ENCODE results near the gene UBR1. TPM values are rescaled to one million over a fixed set of nuclear protein-coding genes. Genes with fewer than 3 reads are reported as not detected.
"Not testable (repeated sequence)": the region's sequence is repeated elsewhere in the genome, so short reads cannot be mapped to it uniquely, and the experiment has no call there.

Gene UBR1
- total RNA-seq, 1 donor from 2014 or later: 19.5 TPM

DNA sequence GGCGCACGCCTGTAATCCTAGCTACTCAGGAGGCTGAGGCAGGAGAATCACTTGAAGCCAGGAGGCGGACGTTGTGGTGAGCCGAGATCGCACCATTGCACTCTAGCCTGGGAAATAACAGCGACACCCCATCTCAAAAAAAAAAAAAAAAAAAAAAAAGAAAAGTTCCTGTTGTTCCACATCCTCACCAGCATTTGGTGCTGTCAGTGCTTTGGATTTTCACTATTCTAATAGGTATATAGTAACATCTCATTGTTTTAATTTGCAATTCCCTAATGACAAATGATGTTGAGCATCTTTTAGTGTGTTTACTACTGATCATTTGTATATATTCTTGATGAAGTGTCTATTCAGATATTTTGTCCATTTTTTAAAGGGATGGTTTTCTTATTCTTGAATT lies 24.6 kb downstream of the UBR1 start:
- ATAC-seq (ENCODE audit: poor library complexity): no peak
- intact Hi-C loops (cut with DNase I): no loop called here
- no peak for DNase-seq

- intact Hi-C loops (cut with DNase I): no loop called here
- DNase-seq (no peak), ATAC-seq (ENCODE audit: poor library complexity) (no peak)
Observed at GRCh38 chr15:43071451-43071850, 34.4 kb downstream of the UBR1 start.

GRCh38 chr15:43070893-43071292 lies 34.9 kb downstream of the UBR1 start:
- ATAC-seq (ENCODE audit: poor library complexity) (peak; percentile 45), DNase-seq (no peak)
- intact Hi-C loops (cut with DNase I): no loop called here

DNA sequence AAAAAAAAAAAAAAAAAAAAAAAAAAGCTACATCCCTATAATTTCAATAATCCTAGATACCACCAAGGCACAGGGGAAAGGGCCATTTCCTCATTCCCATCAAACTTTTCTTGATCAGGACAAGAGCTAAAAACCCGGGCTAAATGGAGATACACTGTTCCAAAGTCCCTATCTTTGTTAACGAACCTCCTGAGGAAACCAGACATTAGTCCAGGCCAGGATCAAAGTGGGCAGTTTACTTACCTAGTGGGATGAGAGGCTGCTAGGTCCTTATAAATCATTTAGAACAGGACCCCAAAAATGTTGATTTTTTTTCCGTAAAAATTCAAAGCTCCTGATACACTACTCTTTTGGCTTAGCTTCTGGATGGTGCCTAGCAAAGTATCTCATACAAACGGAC lies 35.6 kb downstream of the UBR1 start:
- intact Hi-C loops (cut with DNase I): no loop called here
- ATAC-seq (ENCODE audit: poor library complexity) (no peak), DNase-seq (no peak)

GRCh38 chr15:43067717-43068461 lies 37.9 kb downstream of the UBR1 start:
- DNase-seq (no peak), ATAC-seq (ENCODE audit: poor library complexity) (no peak)
- intact Hi-C loops (cut with DNase I): no loop called here

GRCh38 chr15:43056696-43057095 lies 49.1 kb downstream of the UBR1 start:
- no peak for ATAC-seq (ENCODE audit: poor library complexity)
- intact Hi-C loops (cut with DNase I): no loop called here
- no peak for DNase-seq

DNA sequence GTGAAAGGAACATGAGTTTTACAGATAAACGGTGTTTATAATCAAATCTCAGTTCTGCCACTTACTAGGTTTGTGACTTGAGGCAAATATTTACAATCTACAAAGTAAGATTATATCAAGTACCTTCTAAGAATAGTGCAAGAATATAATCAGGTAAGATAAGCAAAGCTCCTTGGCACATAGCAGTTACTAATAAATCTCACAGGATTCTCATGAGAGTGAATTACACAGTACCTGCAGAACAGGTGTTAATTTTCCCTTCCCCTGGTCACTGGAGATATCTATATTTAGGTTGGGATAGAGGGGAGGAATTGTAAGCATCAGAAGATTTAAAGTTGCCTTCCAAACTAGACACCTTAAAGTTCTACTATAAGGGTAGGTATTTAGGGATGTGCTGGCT lies 53.0 kb downstream of the UBR1 start:
- ATAC-seq (ENCODE audit: poor library complexity): no peak
- intact Hi-C loops (cut with DNase I): no loop called here
- DNase-seq: no peak

GRCh38 chr15:43048935-43049334 lies 56.9 kb downstream of the UBR1 start:
- intact Hi-C loops (cut with DNase I): no loop called here
- no peak for DNase-seq
- no peak for ATAC-seq (ENCODE audit: poor library complexity)

DNA sequence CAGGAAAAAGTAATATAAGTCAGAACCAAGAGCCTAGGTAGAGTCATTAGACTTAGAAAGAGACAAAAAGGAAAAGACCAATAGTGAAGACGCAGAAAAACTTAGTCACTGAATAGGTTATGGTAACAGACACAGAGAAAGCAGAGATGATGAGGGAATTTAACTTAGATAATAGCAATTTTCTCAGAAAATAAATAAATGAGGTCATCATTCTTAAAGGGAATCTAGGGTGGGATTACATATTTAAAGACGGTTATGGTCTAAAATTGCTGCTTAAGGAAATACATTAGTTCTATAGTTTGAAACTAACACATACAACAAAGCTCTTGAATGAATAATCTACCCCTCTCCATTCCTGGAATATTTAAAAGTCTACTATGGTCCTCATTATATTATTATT lies 59.4 kb downstream of the UBR1 start:
- ATAC-seq (ENCODE audit: poor library complexity) (no peak), DNase-seq (no peak)
- intact Hi-C loops (cut with DNase I): no loop called here

DNA sequence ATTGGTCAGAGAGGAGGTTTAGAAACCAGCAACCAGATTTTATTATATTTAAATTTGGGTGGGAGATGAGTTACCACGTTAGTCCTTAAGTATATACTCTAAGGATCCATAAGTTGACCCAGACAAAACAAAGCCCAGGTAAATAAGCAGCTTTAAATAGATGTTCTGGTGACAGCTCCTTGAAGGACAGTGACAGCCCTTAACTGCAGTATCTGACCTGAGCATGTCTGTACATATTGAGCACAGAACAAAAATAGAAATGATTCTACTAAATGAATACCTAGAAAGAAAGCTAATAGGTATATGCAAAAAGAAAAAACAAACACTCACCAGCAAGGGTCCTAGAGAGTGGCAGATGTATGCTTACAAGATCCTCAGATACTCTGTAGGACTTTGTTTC lies 63.0 kb downstream of the UBR1 start:
- no peak for DNase-seq
- no peak for ATAC-seq (ENCODE audit: poor library complexity)
- intact Hi-C loops (cut with DNase I): no loop called here

- intact Hi-C loops (cut with DNase I); ATAC-seq (ENCODE audit: poor library complexity); DNase-seq: not testable (repeated sequence)
Observed at GRCh38 chr15:43041085-43041484, 64.8 kb downstream of the UBR1 start.

DNA sequence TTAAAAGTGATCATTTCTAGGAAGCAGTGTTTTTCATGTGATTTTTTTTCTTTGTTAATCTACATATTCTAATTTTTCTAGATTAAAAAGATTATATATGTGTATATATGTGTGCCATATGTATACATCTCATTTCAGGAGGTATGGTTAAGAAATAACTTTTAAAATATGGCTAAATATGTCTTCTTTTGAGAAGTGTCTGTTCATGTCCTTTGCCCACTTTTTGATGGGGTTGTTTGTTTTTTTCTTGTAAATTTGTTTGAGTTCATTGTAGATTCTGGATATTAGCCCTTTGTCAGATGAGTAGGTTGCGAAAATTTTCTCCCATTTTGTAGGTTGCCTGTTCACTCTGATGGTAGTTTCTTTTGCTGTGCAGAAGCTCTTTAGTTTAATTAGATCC lies 70.6 kb downstream of the UBR1 start:
- DNase-seq; ATAC-seq (ENCODE audit: poor library complexity); intact Hi-C loops (cut with DNase I): not testable (repeated sequence)

- ATAC-seq (ENCODE audit: poor library complexity): no peak
- intact Hi-C loops (cut with DNase I): no loop called here
- DNase-seq: no peak
Observed at GRCh38 chr15:43029476-43029875, 76.4 kb downstream of the UBR1 start.

GRCh38 chr15:43025150-43025549 lies 80.7 kb downstream of the UBR1 start:
- intact Hi-C loops (cut with DNase I): no loop called here
- ATAC-seq (ENCODE audit: poor library complexity) (no peak), DNase-seq (no peak)

GRCh38 chr15:43014671-43015070 lies 91.2 kb downstream of the UBR1 start:
- ATAC-seq (ENCODE audit: poor library complexity); DNase-seq; intact Hi-C loops (cut with DNase I): not testable (repeated sequence)

DNA sequence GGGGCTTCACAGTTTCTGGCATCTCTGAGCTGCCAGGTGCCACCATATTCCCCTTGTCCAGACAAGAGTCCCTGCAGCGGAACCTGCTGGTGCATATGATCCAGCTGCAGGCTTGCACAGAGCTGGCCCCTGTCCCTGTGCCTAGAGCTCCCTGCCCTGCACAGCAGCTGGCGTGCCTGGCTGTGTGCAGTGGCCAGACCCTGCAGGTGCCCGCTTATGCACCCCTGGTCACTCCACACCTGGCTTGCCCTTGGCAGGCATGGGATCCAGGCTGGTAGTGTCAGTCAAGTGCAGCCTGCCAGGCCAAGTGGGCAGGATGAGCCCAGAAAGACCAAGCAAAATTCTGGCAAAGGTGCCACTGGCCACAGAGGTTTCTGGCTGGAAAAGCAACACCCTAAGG lies 96.6 kb downstream of the UBR1 start:
- intact Hi-C loops (cut with DNase I): no loop called here
- ATAC-seq (ENCODE audit: poor library complexity): no peak
- no peak for DNase-seq

DNA sequence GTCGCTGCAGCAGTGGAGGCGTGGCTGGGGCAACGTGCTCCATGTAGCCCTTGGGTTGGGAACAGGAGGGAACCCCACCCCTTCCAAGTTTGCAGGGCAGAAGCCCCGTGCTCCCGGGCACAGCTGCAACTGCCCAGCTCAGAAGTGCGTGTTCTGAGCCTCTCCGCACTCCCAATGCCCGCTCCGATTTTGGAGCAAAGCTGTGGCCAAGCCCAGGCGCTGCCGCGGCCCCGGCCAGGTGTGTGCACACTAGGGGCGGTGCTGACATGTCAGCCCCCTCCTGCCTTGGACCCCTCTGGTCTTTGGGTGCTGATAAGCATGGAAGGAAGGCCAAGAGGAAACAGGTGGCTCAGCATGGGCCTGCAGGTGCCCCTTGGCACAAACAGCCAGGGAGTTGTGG lies 97.7 kb downstream of the UBR1 start:
- ATAC-seq (ENCODE audit: poor library complexity) (no peak), DNase-seq (no peak)
- intact Hi-C loops (cut with DNase I): no loop called here

DNA sequence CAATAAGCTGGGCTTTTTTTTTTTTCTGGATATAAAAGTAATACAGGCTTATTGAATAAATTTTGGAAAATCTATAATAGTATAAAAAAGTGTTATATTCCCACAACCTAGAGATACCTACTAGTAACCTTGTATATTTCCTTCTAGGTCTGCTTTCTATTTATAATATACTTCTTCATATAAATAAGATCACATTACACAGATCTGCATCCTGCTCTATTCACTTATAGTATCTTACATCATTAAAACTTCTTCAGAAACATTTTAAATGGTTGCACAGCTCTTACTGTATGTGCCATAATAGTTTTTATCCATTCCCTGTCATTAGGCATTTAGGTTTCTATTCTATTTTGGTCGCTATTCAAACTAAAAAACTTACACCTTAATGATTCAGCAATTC lies 98.3 kb downstream of the UBR1 start:
- DNase-seq (no peak), ATAC-seq (ENCODE audit: poor library complexity) (no peak)
- intact Hi-C loops (cut with DNase I): no loop called here

DNA sequence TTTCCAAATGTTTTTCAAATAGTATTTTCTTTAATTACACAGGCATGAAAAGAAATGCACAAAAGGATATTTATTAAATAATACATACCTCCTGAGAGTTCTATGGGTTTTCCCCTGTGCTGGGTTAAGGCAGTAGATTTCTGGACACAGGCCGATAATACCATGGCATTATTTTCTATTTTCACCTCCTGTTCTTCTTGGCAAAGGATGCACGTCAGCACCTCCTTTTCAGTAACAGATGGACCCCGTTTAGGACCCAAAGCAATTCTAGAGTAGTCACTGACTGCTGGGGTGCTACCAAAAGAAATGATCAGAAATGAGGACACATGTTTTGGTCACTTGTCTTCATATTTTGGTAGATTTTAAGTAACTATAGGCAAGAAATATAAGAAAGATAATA lies 98.8 kb downstream of the UBR1 start:
- DNase-seq: no peak
- intact Hi-C loops (cut with DNase I): no loop called here
- ATAC-seq (ENCODE audit: poor library complexity): no peak

DNA sequence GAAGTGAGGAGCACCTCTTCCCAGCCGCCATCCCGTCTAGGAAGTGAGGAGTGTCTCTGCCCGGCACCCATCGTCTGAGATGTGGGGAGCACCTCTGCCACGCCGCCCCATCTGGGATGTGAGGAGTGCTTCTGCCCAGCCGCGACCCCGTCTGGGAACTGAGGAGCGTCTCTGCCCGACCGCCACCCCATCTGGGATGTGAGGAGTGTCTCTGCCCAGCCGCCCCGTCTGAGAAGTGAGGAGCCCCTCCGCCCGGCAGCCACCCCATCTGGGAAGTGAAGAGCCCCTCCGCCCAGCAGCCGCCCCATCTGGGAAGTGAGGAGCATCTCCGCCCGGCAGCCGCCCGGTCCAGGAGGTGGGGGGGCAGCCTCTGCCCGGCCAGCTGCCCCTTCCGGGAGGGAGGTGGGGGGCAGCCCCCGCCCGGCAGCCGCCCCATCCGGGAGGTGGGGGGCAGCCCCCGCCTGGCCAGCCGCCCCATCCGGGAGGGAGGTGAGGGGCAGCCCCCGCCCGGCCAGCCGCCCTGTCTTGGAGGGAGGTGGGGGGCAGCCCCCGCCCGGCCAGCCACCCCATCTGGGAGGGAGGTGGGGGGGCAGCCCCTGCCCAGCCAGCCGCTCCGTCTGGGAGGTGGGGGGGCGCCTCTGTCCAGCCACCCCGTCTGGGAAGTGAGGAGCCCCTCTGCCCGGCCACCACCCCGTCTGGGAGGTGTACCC lies 100.8 kb downstream of the UBR1 start:
- DNase-seq; intact Hi-C loops (cut with DNase I); ATAC-seq (ENCODE audit: poor library complexity): not testable (repeated sequence)
